CD4-positive, alpha-beta T cell treated with Interleukin-21 for 1 hour (primary cell): Measurements from ENCODE around the gene HOXB6.

Source experiments
- DNase-seq: peaks from one replicate; pipeline ENCODE4 v3.0.0-alpha.2; 2020

The HOXB6 gene

GRCh38 chr17:48577946-48578615, 26.7 kb downstream of the HOXB6 start, which contains the start of gene HOXB4:
TSS of gene HOXB4 (minus strand) at chr17:48578350. CDS start at chr17:48578319, 31 bp downstream.
- DNase-seq = peak; percentile 76

- no peak for DNase-seq
Observed at GRCh38 chr17:48577330-48577945, 27.3 kb downstream of the HOXB6 start.

- DNase-seq = no peak
Observed at GRCh38 chr17:48576479-48577309, 28.1 kb downstream of the HOXB6 start.

GRCh38 chr17:48575673-48576478, 28.9 kb downstream of the HOXB6 start:
- no peak for DNase-seq

- DNase-seq = no peak
Observed at GRCh38 chr17:48575066-48575582, 29.7 kb downstream of the HOXB6 start.

GRCh38 chr17:48574505-48575065, 30.2 kb downstream of the HOXB6 start:
- no peak for DNase-seq

- no peak for DNase-seq
Observed at GRCh38 chr17:48571826-48572417, 32.9 kb downstream of the HOXB6 start.

- no peak for DNase-seq
Observed at GRCh38 chr17:48571024-48571818, 33.6 kb downstream of the HOXB6 start.

- no peak for DNase-seq
Observed at GRCh38 chr17:48570325-48571023, 34.3 kb downstream of the HOXB6 start.

GRCh38 chr17:48569674-48570324, 35.0 kb downstream of the HOXB6 start:
- DNase-seq = no peak

- DNase-seq = no peak
Observed at GRCh38 chr17:48569240-48569582, 35.6 kb downstream of the HOXB6 start.

- no peak for DNase-seq
Observed at GRCh38 chr17:48568499-48569239, 36.1 kb downstream of the HOXB6 start.

- no peak for DNase-seq
Observed at GRCh38 chr17:48567646-48568354, 37.0 kb downstream of the HOXB6 start.

- DNase-seq = no peak
Observed at GRCh38 chr17:48567209-48567608, 37.6 kb downstream of the HOXB6 start.

- DNase-seq = no peak
Observed at GRCh38 chr17:48566717-48567116, 38.1 kb downstream of the HOXB6 start.

- no peak for DNase-seq
Observed at GRCh38 chr17:48565925-48566710, 38.7 kb downstream of the HOXB6 start.

- no peak for DNase-seq
Observed at GRCh38 chr17:48565022-48565554, 39.7 kb downstream of the HOXB6 start.
